ENCODE results near the gene OR11L1.

Gene OR11L1

DNA sequence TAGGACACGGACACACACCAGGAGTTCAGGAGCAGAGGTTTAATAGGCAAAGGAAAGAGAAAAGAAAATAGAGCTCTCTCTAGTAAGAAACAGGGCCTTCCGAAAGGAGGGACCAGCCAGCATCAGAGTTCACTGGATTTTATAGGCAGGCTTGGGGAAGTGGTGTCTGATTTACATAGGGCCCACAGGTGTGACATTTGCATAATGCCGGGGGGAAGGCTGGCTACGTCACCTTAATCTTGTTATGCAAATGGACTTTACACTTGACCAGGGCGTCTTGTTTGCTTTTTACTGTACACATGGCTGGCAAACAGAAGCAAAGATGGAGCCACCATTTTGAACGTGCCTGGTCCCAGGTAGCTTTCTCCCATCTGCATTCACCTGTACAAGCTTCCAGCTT lies 17.7 kb downstream of the OR11L1 start, which contains the start of gene OR14A16:
OR14A16 (minus strand) TSS at position 97 of the 400 bp plus-strand sequence. CDS start 8,390 bp downstream, outside the sequence.
- H3K9ac ChIP-seq (ENCODE audit: low read depth in 1 of 2, low read length in 2 of 2) = no peak within 1 kb of the TSS

DNA sequence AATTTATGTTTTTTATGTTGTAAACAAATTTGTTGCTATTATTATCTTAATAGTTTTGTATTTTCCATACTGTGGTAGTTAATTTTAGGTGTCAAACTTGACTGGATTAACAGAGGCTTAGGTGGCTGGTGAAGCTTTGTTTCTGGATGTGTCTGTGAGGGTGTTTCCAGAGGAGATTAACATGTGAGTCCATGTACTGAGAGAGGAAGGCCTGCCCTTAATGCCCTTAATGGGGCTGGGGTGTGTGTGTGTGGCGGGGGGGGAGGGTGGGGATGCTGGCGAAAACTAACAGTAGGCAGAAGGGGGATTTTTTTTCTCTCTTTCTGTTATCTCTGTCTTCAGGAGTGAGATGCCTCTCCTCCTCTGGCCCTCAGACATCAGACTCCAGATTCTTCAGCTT lies 19.6 kb downstream of the OR11L1 start:
- Histone ChIP-seq H3K4me1 (ENCODE audit: control insufficient read depth in 2 of 2, insufficient read depth in 2 of 2, low read length in 2 of 2) (no peaks in the 10 kb centered on the region), H3K36me3 (ENCODE audit: control insufficient read depth in 2 of 2, insufficient read depth in 2 of 2, low read length in 2 of 2) (no peaks in the 10 kb centered on the region), H3K4me3 (ENCODE audit: low read length in 2 of 2) (no peak overlapping the region)

More for the DNA sequence above, 17.7 kb downstream of the OR11L1 start, which contains the start of gene OR14A16:
- Histone ChIP-seq H3K4me1 (ENCODE audit: control insufficient read depth in 2 of 2, insufficient read depth in 2 of 2, low read length in 2 of 2) (no peaks in the 10 kb centered on the region), H3K4me3 (ENCODE audit: low read length in 2 of 2) (no peak within 1 kb of the TSS), H3K27ac (ENCODE audit: low read depth in 2 of 2, low read length in 2 of 2) (no peak within 1 kb of the TSS), H3K27me3 (ENCODE audit: control insufficient read depth in 2 of 2, insufficient read depth in 2 of 2, low read length in 2 of 2) (no peaks in the 10 kb centered on the region), H3K9me3 (ENCODE audit: control insufficient read depth in 2 of 2, low read length in 2 of 2) (no peaks in the 10 kb centered on the region), H3K36me3 (ENCODE audit: control insufficient read depth in 2 of 2, insufficient read depth in 2 of 2, low read length in 2 of 2) (no peaks in the 10 kb centered on the region)

DNA sequence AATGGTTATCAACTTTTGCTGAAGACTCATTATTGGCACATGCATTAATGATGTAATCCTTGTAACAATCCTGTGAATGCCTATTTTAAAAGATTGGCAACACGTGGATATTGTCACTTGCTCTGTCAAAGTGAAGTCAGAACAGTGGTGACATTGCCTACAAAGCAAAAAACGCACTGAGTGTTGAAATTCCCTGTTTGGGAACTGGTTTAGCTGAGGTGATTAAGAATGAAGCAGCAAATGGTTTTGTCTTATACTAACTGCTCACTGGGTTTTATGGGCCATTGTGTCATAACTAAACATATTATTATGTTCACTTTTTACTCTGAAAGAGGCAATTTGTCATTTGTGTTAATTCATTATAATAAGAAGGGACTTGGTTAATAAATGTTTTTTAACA lies 29.1 kb downstream of the OR11L1 start:
- Histone ChIP-seq H3K27ac (ENCODE audit: low read depth in 2 of 2, low read length in 2 of 2) (no peak overlapping the region), H3K9ac (ENCODE audit: low read depth in 1 of 2, low read length in 2 of 2) (no peak overlapping the region), H3K9me3 (ENCODE audit: control insufficient read depth in 2 of 2, low read length in 2 of 2) (no peaks in the 10 kb centered on the region), H3K4me3 (ENCODE audit: low read length in 2 of 2) (no peak overlapping the region), H3K36me3 (ENCODE audit: control insufficient read depth in 2 of 2, insufficient read depth in 2 of 2, low read length in 2 of 2) (no peaks in the 10 kb centered on the region), H3K4me1 (ENCODE audit: control insufficient read depth in 2 of 2, insufficient read depth in 2 of 2, low read length in 2 of 2) (no peaks in the 10 kb centered on the region), H3K27me3 (ENCODE audit: control insufficient read depth in 2 of 2, insufficient read depth in 2 of 2, low read length in 2 of 2) (no peaks in the 10 kb centered on the region)

More for the DNA sequence above, 19.6 kb downstream of the OR11L1 start:
- Histone ChIP-seq H3K27ac (ENCODE audit: low read depth in 2 of 2, low read length in 2 of 2) (no peak overlapping the region), H3K9ac (ENCODE audit: low read depth in 1 of 2, low read length in 2 of 2) (no peak overlapping the region), H3K9me3 (ENCODE audit: control insufficient read depth in 2 of 2, low read length in 2 of 2) (no peaks in the 10 kb centered on the region), H3K27me3 (ENCODE audit: control insufficient read depth in 2 of 2, insufficient read depth in 2 of 2, low read length in 2 of 2) (no peaks in the 10 kb centered on the region)

DNA sequence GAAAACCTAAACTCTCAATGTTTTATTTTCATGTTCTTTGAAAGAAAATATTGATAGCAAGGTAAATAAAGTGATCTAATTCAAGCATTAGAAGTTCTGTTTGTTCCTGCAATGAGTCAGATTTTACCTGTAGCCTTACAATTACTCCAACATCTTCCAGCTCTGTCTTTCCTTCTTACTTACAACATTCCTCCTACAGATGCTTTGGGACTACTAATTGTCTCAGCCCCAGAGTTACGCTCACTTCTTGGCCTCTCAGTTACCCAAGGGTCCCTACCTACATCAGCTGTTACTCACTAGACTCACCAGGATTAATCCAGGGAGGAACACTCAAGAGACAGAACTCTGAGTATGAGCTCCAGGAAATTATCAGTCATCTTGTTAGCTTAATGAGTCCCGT lies 44.2 kb downstream of the OR11L1 start:
- Histone ChIP-seq H3K4me3 (ENCODE audit: low read length in 2 of 2) (no peak overlapping the region), H3K4me1 (ENCODE audit: control insufficient read depth in 2 of 2, insufficient read depth in 2 of 2, low read length in 2 of 2) (no peaks in the 10 kb centered on the region), H3K36me3 (ENCODE audit: control insufficient read depth in 2 of 2, insufficient read depth in 2 of 2, low read length in 2 of 2) (no peaks in the 10 kb centered on the region), H3K9me3 (ENCODE audit: control insufficient read depth in 2 of 2, low read length in 2 of 2) (peaks cover 0 to 3% of the 10 kb centered on the region in 2 donors), H3K9ac (ENCODE audit: low read depth in 1 of 2, low read length in 2 of 2) (no peak overlapping the region), H3K27ac (ENCODE audit: low read depth in 2 of 2, low read length in 2 of 2) (no peak overlapping the region), H3K27me3 (ENCODE audit: control insufficient read depth in 2 of 2, insufficient read depth in 2 of 2, low read length in 2 of 2) (no peaks in the 10 kb centered on the region)

All from mucosa of rectum (tissue), 2 donors.